DMS153 treated with DMSO at 0.1 percent for 48 hours (cell line): ENCODE measurements around the gene UBE3D.
"Not testable (repeated sequence)": the region's sequence is repeated elsewhere in the genome, so short reads cannot be mapped to it uniquely, and the experiment has no call there.

Source experiments
- DNase-seq: peaks from one replicate; lab custom pipeline; 2025; ENCODE audit not compliant: unreplicated experiment; lab: John Stamatoyannopoulos, UW

Gene UBE3D

GRCh38 chr6:82875573-82876185, 190.0 kb downstream of the UBE3D start:
- DNase-seq = no peak

DNA sequence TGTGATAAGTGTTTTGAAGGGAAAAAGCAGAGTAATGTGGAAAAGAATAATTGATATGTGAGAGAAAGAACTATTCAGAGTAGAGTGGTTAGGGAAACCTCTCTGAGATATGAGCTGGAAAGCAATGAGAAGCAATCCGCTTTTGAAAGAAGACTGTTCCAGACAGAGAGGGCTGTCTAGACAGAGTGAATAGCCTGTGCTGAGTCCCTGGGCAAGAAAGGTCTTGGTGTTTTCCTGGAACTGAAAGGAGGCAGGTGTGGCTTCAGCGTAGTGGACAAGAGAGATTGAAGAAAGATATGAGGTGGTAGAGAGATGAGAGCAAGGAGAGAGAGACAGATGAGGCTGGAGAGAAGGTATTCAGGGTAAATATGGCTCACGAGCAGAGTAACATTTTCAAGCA, 190.8 kb downstream of the UBE3D start:
- no peak for DNase-seq

- no peak for DNase-seq
Measured at GRCh38 chr6:82872185-82872584, 193.5 kb downstream of the UBE3D start.

DNA sequence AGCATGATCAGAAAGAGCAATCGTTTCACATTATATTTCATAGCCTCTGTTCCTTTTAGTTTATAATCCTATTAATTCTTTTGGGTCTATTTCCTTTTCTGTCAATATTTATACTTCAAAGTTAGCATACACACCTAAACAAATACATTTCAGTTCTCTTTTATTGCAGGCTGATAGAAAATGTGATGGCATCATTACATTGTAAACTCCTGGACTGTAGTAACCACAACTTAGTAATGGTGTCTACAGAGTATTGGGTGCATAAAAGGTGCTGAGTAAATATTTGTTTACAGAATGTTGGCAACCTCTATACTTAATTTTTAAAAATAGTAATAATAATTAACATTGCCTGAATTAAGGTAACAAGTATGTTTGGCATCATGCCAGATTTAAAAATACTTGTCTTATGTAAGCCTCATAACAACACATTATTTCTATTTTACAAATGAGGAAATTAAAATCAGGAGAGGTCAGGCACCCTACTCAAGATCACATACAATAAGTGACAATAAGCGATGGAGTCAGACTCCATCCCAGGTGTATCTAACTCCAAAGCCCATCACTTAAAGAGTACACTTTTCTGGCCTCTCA, 195.0 kb downstream of the UBE3D start:
- DNase-seq = no peak

DNA sequence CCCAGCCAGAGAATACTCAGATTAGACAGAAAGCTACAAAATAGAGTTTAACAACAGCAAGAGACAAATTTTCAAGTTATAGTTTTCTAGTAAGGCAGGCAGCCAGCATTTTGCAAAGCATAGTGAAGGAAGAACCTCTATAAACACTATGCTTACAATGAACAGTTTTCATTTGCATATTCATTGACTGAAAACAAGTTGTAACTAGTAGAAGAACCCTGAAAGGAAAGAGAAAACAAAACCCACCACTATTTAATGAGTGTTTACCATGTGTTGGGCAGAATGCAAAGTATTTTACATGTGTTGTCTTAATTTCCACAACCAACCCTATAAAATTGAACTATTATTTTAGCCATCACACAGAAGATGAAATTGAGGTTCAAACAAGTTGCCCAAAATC, 196.1 kb downstream of the UBE3D start:
- no peak for DNase-seq

GRCh38 chr6:82867946-82868345, 197.7 kb downstream of the UBE3D start:
- no peak for DNase-seq

GRCh38 chr6:82866446-82866845, 199.2 kb downstream of the UBE3D start:
- DNase-seq = no peak

- DNase-seq = no peak
Measured at GRCh38 chr6:82865461-82865860, 200.2 kb downstream of the UBE3D start.

DNA sequence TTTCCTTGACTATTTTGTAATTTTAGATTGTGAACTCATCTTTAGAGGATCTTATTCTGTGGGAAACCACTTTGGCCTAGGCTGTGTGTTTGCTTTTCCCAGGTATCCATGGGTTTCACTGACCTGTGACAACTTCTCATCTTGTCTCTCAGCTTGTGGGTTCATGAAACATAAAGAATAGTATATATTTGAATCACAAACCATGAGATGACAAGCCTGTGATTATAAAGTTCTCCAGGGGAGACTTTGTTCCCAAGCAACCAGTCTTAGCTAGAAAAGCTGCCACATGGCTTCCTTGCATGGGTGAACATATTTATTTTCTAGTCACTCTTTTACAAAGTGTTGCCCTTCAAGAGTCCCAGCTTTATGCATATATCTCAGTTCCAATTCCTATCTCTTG, 201.9 kb downstream of the UBE3D start:
- no peak for DNase-seq

- no peak for DNase-seq
Measured at GRCh38 chr6:82862543-82862942, 203.1 kb downstream of the UBE3D start.

- no peak for DNase-seq
Measured at GRCh38 chr6:82861121-82861520, 204.5 kb downstream of the UBE3D start.

- DNase-seq = not testable (repeated sequence)
Measured at GRCh38 chr6:82856077-82856476, 209.6 kb downstream of the UBE3D start.

DNA sequence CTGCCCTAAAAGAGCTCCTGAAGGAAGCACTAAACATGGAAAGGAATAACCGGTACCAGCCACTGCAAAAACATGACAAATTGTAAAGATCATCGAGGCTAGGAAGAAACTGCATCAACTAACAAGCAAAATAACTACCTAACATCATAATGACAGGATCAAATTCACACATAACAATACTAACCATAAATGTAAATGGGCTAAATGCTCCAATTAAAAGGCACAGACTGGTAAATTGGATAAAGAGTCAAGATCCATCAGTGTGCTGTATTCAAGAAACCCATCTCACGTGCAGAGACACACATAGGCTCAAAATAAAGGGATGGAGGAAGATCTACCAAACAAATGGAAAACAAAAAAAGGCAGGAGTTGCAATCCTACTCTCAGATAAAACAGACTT, 212.7 kb downstream of the UBE3D start:
- not testable (repeated sequence) for DNase-seq

DNA sequence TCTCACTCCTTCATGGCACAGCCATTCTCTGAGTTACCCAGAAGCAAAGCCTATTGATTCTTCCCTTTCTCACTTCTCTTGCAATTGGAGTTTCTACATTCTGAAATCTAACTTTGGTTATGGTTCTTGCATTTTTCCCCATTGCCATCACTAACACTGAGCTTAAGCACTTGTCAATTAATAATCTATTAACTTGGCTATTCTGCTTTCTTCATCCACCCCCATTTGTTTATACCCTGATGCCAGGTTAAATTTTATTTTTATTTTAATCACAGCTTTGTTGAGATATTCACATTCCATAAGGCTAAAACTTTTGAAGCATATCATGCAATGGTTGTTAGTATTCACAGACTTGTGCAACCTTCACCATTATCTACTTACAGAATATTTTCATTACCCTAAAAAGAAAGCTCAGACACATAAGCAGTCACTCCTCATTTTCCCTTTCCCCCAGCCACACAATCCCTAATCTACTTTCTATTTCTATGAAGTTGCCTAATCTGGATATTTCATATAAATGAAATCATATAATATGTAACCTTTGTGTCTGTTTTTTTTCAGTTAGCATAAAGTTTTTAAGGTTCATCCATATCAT, 222.3 kb downstream of the UBE3D start:
- DNase-seq = no peak

DNA sequence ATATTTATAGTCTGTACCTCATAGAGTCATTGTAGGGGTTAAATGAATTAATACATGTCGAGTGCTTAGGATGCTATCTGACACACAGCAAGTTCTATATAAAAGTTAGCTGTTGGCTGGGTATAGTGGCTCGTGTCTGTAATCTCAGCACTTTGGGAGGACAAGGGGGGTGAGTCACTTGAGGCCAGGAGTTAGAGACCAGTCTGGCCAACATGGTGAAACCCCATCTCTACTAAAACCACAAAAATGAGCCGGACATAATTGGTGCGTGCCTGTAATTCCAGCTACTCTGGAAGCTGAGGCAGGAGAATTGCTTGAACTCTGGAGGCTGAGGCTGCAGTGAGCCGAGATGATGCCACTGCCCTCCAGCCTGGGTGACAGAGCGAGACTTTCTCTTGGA, 222.9 kb downstream of the UBE3D start:
- DNase-seq = no peak
